AG20443 (cell line): Measurements from ENCODE around the gene SRPK2.
"Not testable (repeated sequence)": the region's sequence is repeated elsewhere in the genome, so short reads cannot be mapped to it uniquely, and the experiment has no call there.

Experiments
- DNase-seq: peaks from one replicate; pipeline ENCODE4 v3.0.0; 2012; ENCODE audit warnings: low spot score, mixed read lengths

SRPK2 gene

GRCh38 chr7:105339404-105340323, 49.1 kb downstream of the SRPK2 start:
- no peak for DNase-seq

DNA sequence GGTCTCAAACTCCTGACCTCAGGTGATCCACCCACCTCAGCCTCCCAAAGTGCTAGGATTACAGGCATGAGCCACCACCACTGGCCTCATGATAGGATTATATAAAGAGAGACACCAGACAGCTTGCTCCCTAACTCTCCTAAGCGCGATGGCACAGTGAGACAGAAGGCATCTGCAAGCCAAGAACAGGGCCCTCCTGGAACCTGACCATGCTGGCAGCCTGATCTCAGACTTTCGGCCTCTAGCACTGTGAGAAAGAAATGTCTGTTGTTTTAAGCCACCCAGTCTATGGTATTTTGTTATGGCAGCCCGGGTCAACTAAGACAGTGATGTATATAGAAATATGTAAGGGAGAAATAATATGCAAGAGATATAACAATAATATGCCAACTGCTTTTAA, 51.2 kb downstream of the SRPK2 start:
- no peak for DNase-seq

DNA sequence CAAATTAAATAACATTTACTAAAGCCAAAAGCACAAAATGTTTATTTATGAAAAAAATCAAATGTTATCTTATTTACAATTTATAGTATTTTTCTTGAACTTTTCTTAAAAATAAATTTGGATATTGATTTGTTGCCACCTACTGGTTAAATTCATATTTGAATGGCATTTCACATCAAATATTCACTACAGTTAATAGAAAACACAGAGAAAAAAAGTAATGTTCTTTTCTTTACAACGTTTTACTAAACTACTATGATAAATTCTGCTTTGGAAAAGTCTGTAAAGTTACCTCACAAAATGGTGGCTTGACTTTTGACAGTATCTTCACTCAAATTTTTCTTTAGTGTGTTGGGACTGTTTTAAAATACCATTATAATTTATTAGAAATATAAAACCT, 52.7 kb downstream of the SRPK2 start:
- peak; percentile 12 for DNase-seq

DNA sequence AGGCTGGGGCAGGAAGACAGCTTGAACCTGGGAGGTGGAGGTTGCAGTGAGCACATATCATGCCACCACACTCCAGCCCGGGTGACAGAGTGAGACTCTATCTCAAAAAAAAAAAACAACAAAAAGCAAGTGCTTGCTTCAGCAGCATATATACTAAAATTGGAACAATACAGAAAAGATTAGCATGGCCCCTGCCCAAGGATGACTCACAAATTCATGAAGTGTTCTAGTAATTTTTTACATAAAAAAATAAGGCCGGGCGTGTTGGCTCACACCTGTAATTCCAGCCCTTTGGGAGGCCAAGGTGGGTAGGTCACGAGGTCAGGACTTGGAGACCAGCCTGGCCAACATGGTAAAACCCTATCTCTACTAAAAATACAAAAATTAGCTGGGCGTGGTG, 56.1 kb downstream of the SRPK2 start:
- DNase-seq, result not testable (repeated sequence)

DNA sequence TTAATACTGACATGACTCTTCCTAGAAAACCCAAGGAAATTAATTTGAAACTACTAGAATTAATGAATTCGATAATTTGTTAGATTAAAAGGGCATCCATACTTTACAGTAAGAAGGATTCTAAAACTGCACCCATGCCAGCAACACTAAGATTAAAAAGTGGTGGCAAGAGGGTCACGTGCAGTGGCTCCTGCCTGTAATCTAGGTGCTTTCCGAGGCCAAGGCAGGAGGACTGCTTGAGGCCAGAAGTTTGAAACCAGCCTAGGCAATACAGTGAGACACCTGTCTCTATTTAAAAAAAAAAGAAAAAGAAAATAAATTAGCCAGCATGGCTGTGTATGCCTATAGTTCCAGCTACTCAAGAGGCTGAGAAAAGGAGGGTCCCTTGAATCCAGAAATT, 58.2 kb downstream of the SRPK2 start:
- no peak for DNase-seq

- no peak for DNase-seq
These were observed 61.5 kb downstream of the SRPK2 start for GRCh38 chr7:105327201-105327600.

GRCh38 chr7:105325216-105325904, 63.4 kb downstream of the SRPK2 start:
- no peak for DNase-seq

GRCh38 chr7:105324606-105325005, 64.1 kb downstream of the SRPK2 start:
- DNase-seq, result not testable (repeated sequence)

- DNase-seq, result no peak
These were observed 65.4 kb downstream of the SRPK2 start for GRCh38 chr7:105323366-105323765.

GRCh38 chr7:105322655-105323277, 66.0 kb downstream of the SRPK2 start:
- DNase-seq, result no peak

DNA sequence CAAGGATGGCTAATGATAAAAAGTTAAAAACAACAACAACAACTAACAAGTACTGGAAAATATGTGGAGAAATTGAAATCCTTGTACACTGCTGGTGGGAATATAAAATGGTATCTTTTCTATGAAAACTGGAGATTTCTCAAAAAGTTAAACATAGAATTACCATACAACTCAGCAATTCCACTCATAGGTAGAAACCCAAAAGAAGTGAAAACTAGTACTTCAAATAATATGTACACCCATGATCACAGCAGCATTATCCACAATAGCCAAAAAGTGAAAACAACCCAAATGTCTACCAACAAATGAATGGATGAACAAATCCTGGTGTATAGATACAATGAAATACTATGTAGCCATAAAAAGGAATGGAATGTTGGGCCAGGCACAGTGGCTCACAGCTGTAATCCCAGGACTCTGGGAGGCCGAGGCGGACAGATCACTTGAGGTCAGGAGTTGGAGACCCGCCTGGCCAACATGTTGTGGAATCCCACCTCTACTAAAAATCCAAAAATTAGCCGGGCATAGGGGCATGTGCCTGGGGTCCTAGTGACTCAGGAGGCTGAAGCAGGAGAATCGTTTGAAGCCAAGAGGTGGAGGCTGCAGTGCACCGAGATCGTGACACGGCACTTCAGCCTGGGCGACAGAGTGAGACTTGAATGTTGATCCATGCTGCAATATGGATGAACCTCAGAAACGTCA, 66.8 kb downstream of the SRPK2 start:
- no peak for DNase-seq

- DNase-seq, result no peak
These were observed 67.8 kb downstream of the SRPK2 start for GRCh38 chr7:105320896-105321295.

DNA sequence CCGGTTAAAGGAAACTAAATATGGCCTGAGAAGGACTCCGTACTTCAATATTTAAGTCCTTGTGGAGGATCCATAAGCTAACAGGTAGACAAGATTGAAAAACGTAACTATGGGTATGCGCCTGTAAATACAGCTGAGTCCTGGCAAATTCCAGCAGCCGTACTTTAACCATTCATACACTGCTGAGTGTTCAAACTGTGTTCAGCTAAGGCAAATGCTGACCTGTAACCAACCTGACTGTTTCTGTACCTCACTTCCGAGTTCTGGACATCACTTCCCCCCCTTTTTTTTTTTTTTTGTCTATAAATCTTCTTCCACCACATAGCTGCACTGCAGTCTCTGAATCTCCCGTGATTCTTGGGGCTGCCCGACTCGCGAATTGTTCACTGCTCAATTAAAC, 69.1 kb downstream of the SRPK2 start:
- no peak for DNase-seq

DNA sequence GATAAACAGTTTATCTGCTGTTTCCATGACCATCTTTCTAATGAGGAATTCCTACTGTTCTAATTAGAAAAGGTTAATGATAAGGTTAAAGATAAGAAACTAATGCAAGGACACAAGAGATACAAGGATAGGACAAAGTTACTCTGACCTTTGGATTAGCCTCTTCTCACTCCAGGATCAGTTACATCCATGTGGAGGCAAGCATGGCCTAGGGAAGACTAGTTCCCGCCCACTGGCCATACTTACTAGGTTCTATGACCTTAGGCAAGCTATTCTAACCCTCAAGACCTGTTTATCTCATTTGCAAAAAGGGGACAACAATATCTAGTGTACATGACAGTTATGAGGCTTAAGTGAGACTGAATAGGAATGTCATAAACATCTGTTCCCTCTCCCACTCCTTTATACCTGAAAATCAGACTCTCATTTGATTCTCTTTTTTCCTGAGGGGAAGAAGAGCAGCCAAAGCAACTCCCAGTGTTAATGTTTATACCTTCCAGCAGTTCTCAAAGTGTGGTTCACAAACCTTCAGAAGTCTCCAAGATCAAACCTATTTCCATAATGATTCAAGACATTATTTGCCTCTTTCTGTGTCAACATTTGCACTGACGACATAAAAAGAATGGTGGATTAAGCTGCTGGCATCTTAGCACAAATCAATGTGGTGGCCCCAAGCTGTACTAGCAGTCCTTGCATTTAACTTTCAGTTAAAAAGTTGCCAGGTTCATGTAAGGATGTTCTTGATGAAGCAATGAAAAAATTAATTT, 72.0 kb downstream of the SRPK2 start:
- no peak for DNase-seq

GRCh38 chr7:105315357-105315756, 73.4 kb downstream of the SRPK2 start:
- no peak for DNase-seq

DNA sequence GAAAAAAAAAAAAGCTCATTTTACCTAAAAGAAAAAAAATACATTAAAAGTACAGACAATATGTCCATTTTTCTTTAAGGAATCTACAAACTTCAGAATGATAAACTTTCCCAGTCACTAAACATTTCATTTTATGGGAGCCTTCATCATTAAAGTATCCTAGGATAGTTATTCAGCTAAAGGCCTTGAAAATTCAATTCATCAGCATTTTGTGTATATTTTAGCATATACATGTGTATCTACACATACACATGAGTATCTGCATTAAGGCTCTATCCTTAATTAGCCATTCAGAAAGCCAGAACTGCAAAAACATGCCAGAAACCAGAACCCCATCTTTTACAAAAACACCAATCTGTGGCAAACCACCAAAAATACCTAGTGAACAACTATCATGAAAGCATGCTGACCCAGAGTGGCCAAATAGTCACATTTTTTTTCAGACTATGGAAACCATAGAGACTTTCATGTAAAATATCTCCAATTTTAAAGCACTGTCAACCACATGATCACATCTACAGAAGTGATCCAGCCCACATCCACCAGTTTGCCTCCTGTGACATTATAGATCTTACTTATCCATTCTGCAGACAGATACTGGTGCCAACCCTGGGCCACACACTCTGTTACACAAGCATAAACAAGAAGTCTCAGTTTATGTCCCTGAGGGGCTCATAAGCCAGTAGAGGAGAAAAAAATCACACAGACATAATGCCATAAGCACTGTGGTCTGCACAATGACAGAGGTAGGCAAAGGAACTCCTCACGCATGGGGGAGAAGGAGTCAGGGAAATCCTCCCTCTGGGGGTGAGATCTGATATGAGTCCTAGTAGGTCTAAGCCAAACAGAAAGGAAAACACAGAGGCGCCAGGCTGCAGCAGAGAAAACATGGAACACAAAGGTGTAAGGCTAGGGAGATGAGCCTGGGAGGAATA, 79.2 kb downstream of the SRPK2 start:
- DNase-seq, result no peak

- no peak for DNase-seq
These were observed 81.5 kb downstream of the SRPK2 start for GRCh38 chr7:105307163-105307672.

- DNase-seq, result no peak
These were observed 82.4 kb downstream of the SRPK2 start for GRCh38 chr7:105306298-105306748.

DNA sequence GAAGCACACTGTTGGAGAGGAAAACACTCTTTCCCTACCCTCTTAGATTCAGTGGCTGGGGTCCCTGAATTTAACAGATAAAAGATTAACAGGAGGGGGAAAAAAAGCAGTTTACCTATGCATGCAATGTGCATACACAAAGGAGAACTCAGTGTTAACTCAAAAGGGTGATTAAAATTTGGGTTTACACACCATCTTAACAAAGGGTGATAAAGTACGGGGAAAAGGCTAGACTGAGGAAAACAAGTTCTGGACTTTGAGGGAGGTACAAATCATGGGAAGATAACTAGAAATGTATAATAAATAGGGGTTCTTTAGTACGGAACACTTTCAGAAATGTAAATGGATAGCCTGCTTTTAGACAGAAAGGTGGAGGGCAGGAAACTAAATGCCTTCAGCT, 83.1 kb downstream of the SRPK2 start:
- no peak for DNase-seq
